Urothelium cell line (cell line): ENCODE results near the gene NR2F1-AS1.

Experiments
- DNase-seq: peaks from one replicate; pipeline ENCODE4 v3.0.0; 2011; ENCODE audit warnings: low spot score, mixed read lengths
- FAIRE-seq: peaks from 2 replicates; lab custom pipeline; 2011; peaks lifted over from hg19 to GRCh38; lab: Jason Lieb, UNC

Gene NR2F1-AS1

DNA sequence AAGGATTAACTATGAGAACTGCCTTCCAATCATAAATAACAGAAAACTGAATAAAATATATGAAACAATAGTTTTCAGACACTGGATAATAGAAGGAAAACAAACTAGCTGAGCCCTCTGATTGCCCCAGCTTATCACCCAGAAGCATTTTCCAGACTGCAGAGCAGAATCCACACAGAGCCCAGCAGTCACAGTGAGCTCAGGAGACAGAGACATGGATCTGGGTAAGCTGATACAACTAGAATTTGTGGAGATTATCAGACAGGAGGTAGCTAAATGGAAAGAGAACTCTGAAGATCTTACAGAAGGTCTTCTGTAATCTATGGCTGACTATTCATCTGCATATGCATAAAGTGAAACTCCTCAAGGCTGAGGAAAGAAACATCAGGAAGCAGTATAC is 128.8 kb downstream of the NR2F1-AS1 start:
- FAIRE-seq, result no peak

DNA sequence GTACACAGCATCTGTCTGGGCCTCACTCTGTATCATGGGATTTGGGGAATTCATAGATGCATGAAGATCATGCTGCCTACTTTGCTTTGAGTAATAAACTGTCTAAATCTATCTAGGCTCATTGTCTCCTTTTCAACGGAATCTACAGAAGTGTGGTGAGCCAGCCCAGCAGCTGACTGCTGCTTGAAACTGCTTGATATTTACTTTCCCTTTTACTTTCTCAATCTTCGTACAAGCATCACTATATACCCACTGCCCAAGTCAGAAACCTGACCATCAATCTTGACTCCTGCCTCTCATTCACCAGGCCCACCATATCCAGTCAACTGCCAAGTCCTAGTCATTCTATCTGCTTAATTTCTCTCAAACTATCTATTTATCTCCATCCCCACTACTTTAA is 142.9 kb downstream of the NR2F1-AS1 start:
- no peak for DNase-seq
- no peak for FAIRE-seq

More for the DNA sequence above, 128.8 kb downstream of the NR2F1-AS1 start:
- no peak for DNase-seq

DNA sequence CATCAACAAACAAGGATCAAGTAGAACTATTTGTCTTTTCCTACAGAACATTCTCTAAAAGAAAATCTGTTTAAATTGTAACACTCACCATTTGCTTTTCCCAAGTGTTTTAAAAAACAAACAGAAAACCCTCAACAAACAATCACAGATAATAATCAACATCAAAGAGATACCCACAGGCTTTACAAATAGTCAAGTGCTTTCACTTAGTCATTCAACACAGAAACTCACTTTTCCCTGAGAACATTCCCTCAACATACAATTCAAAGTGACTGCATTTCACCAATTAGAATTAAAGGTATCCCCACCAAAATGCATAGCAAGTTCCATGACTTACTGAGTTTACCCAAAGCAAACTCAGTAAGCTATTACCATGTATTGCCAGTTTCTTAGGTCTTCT is 144.9 kb downstream of the NR2F1-AS1 start:
- DNase-seq (no peak), FAIRE-seq (no peak)

DNA sequence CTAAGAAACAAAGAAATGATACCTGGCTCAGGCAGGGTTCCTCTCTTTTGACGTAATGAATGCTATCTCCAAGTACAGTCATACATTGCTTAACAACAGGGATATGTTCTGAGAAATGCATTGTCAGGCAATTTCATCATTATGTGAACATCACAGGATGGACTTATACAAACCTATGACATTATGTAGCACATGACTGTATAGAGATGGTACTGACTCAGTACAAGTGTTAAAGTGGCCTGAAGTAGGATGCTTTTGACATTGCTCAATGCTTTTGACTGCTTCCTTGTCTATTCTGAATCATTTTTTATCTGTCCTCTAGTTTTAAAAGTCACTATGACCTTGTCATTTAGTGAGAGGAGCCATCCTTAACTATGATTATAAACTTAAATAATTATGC is 147.6 kb downstream of the NR2F1-AS1 start:
- DNase-seq (no peak), FAIRE-seq (no peak)

DNA sequence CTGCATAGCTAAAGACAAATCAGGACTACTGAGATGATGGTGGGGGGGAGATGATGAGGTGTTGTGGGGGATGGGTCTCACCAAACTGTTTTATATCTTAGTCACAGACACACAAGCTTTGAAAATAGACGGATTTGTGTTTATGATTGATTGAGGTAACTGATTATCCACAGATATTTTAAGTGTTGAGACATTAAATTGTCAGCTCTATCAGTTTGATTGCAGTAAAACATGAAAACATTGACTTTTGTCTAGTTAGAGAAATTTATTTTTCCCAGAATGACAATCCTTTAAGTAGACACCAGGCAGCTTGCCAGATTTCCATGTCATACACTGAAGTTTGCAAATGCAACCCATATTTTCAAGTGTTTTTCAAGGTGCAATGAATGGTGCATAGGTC is 149.8 kb downstream of the NR2F1-AS1 start:
- DNase-seq (no peak), FAIRE-seq (no peak)

DNA sequence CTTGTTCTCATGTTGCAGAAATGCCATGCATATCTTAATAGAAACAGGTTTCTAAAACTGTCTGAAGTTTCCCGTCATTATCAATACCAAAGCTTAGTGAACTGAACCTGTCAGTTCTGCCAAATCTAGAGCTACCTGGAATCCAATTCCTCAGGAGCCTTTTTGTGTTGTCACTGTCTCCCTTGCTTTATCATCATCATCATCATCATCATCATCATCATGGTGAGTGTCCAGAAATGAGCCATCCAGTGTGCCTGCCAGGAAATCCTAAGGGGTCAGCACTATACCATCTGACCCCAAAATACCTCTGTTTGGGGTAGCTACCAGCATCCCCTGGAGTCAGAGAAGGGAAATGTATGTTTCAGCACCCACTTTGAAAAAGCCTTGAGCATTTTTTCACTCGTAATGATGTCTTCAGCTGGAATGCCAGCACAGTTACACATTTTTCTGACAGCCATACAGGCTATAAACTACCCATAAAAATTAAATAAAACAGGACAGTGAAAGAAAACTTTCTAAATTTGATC is 150.3 kb downstream of the NR2F1-AS1 start:
- FAIRE-seq (no peak), DNase-seq (no peak)

DNA sequence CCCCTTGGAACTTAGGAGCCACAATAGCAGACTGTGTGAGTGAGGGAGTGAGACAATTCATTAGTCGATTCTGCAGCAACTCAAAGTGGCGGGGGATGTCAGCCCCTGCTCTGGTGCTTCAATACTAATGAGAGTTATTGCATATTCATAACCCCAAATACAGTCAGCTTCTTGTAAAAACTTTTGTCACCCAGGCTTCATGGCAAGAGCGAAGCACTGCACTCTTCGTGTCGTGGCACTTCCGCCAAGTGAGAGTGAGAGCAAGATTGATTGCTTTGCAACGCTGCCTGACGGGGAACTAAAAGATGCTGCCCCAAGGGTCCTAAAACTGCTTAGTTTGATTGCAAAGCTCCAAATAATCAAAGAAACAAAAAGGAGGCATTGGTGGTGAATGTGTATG is 150.9 kb downstream of the NR2F1-AS1 start:
- DNase-seq (no peak), FAIRE-seq (no peak)

DNA sequence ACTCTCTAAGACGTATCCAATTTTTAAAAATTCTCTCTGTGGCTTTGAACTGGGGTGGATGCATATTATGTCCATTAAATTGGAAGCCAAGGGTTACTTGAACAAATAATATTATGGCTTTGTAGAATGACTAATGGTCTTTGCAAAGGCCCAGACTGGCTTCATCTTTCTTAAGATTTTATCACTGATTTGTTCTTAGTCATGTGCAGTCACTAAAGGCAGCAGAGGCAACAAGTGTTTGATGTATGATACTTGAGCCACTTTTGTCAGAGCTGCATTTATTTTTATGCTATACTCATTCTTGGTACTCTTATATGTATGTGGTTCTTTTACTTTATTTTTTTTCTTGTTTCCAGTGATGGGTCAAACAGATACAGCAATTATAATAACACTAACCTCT is 152.2 kb downstream of the NR2F1-AS1 start:
- FAIRE-seq (no peak), DNase-seq (no peak)

DNA sequence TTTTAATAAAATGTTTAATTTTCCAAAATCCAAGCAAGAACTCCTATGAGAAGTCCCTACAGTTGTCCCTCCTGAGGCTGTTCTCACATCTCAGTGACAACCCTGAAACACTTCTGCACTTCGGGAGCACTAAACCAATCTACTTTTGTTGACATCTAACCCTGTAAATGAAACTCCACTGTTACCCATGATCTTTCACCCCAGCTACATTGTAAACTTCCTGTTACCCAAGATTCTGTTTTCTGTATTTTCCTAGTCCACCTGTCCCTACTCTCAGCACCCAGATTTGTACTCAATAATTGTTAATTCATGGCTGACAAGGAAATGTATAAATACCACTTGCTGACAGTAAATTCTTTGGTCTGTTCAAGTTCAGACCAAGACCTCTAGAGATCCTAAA is 153.7 kb downstream of the NR2F1-AS1 start:
- FAIRE-seq (no peak), DNase-seq (no peak)

DNA sequence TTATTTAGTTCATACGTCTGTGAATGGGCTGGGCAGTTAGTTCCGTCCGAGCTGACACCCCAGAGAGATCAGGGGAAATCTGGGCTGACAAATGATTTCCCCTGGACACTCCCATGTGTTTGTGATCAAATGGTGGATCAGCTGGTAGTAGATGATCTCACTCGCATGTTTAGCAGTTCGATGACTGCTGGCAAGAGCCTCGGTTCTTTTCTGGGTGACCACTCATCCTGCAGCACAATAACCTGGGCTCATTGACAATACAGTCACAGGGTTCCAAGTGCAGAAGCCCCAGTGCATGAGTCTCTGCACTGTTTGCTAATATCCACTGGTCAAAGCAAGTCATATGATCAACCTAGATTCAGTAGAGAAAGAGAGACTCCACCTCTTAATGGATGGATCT is 155.9 kb downstream of the NR2F1-AS1 start:
- no peak for DNase-seq
- no peak for FAIRE-seq

DNA sequence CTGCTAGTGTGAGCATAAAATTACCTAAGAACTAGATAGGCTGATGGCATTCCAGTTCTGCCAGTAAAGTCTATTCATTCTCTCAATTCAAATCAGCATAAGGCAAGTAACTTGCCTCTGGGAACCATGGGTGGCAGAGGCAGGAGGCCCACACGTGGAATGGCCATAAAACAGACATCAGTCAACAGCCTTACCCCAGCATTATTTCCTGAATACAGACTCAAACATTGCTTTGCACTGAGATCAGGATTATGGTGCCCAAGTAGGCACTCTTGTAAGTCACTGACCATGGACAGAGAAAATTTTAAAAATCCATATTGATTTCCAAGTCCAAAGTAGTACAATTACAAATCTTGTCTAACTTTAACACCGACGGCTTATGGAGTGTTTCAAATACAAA is 157.7 kb downstream of the NR2F1-AS1 start:
- FAIRE-seq (no peak), DNase-seq (no peak)

DNA sequence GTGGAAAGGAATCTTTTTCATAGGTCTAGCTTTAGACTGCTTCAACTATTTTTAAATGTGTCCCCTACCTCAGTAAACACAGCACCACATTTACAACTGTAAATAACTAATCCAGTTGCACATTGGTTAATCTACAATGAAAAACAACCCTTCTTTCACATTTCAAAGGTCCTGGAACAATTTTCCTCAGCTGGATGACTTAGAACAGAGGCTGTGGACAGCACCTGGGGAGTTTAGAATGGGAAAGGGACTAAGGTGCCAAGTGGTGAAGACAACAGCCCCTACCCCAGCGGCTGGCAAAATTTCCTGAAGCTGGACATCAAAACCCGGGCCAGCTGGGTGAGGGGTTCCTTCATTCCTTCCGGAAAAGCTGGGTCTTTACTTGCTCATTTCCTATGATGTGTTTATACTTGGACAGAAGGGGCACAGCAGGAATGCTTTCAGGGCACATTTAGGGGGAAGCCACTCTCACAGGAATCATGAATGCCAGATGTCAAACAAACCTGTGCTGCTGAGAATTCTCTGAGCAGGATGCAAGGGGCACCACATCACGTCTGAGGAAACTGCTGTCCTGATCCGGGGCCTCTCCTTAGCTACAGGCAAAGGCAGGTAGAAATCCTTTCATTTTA is 158.3 kb downstream of the NR2F1-AS1 start:
- FAIRE-seq (no peak), DNase-seq (no peak)

DNA sequence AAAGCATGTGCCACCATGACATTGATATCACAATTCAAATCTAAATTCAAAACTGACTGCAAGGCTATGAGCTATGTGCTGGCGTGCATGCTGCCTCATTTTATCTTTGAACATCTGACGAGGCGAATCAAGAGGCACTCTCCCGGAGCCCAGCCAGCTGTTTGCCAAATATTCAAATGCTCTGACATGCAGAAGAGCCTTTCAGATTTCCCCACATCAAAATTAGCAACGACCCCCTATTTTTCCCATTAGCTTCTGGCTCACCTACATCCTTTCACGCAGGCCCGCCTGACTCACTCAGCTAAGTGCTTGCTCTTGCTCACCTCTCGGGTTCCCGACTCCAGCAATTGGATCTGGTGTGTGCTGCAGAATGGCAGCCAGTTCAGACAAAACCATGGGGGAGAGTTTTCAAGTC is 159.0 kb downstream of the NR2F1-AS1 start:
- DNase-seq (no peak), FAIRE-seq (no peak)

DNA sequence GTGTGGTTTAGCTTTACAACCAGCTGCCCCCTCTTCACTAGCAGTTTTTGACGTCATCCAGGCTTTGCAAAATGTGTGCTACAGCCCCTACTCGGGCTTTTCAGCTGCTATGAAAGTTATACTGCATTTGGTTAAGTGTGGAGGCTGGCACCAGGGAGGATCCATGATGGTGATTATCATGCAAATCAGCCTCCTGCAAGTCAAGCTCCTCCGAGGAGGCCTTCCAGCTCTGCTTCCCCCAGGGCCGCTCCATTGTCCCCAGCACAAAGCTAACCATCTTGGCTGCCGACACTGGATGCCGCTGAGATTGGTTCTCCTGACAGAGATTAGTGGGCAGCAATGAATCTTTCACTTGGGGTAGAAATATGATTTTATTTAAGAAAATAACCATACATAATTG is 159.6 kb downstream of the NR2F1-AS1 start:
- DNase-seq (no peak), FAIRE-seq (no peak)

DNA sequence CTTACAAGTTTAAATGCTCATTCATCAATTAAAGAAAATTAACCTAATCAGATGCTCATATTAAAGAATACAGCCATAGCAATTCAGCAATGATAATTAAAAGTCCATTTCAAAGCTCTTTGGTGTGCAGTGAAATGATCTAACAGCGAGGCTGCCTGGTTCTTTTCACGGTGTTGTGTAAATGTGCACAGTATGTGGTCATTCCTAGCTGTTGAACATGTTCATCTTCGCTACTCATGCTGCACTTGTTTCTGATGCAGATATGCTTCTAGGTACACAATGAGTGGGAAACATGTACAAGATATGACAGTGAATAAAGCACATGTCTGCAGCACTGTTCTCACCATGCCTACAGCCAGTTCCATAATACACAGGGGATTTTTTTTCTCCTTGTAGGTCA is 163.5 kb downstream of the NR2F1-AS1 start:
- DNase-seq (no peak), FAIRE-seq (no peak)

DNA sequence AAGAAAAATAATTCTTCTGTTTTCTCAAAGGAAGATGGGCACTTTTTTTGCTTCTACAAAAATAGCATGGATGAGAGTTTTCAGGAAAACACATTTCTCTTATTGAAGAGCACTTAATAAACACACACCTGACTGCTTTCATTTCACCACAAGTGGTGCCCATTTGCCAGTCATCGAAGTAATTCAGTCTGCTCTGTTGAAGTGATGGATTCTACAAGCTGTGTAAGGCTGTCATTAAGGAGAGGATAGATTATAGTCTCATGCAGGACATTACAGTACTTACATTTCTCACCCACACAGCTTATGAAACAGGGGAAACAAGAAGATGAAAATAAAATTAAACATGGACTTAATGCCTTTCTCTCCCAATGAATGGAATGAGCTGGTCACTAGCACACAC is 165.2 kb downstream of the NR2F1-AS1 start:
- no peak for DNase-seq
- no peak for FAIRE-seq

DNA sequence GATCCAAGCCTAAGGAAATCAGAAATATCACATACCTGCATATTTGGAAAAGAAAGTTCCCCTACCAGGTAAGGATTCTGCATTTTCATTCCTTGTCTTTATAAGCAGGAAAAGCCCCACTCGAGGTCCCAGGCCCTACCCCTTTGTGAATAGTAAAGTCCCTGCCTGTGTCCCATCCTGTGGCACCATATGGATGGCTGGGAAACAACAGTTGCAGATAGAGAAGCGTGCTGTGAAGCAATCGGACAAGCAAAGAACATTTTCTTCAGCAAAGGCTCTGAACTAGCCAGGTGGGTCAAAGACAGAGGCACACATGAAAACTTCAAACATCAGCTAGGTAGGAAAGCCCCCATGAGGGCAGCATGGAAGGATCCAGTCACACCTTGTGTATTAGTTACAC is 169.3 kb downstream of the NR2F1-AS1 start:
- FAIRE-seq, result no peak
- no peak for DNase-seq

DNA sequence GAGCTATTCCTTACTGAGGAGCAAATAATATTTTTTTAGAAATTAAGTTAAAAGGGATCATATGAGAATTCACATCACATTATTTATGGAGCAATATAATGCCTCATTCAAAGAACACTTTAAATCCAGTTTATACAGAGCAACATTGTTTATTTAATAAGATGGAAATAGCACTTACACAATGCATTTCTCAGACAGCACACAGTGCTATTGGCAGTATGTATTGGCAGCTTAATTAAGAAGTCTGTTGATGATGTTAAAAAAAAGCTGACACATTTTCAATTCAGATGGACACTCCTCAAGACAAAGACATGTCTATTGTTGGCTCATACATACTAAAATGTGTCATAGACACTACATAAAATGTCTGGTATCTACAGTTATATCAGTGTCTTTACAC is 171.3 kb downstream of the NR2F1-AS1 start:
- FAIRE-seq, result no peak

DNA sequence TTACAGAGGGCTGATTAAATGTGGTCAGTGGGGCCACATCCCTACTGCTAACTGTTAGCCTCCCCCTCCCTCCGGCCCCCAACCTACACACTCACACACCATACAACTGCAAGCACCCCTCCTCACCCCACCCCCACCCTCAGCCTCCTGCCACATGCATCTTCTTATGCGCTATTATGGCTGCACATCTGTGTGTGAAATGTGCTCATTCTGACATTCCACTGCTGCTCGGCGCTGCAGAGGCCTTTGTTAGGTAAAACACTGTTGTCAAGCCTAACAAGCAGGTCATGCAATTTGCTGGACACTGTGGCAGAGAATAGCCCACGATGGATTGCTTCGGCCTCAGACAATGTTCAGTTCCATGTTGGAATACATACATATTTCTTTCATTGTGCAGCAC is 173.6 kb downstream of the NR2F1-AS1 start:
- DNase-seq (no peak), FAIRE-seq (no peak)

More for the DNA sequence above, 171.3 kb downstream of the NR2F1-AS1 start:
- no peak for DNase-seq

DNA sequence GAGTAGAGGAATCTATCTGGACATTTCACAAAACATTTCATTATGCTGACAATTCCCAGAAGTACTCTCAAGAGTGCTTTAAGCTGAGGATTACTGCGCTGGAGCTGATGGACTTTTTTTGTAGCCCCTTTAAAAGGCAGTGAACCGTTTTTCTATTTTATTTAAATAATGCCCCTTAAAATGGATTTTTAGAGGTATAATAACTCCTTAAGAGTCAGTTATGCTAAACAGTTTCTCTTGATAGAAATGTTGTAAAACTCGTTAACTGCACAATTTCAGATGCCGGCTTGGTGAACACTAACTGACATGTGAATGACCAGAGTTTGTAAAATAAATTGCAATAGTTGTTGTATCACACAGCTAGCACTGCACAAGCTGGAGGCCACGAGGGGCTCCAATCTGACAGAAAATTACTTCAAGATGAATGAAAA is 174.0 kb downstream of the NR2F1-AS1 start:
- no peak for DNase-seq
- FAIRE-seq, result no peak

DNA sequence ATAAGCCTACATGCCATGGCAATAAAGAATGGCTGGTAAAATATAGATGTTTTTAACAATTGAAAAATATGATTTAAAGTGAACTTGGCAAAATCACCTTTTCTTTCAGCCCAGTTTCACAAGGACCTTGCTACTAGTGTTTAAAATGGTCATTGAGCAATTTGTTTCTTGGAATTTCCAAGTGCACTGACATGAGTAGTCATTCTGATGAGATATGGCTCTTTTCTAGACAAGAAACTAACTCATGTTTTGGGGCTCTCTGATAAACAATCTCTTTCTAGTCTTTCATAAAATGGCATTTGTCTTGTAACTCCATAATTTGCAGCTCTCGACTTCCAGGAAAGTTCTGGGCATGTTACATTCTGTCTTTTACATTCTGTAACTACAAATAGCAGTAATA is 176.8 kb downstream of the NR2F1-AS1 start:
- DNase-seq (no peak), FAIRE-seq (no peak)

DNA sequence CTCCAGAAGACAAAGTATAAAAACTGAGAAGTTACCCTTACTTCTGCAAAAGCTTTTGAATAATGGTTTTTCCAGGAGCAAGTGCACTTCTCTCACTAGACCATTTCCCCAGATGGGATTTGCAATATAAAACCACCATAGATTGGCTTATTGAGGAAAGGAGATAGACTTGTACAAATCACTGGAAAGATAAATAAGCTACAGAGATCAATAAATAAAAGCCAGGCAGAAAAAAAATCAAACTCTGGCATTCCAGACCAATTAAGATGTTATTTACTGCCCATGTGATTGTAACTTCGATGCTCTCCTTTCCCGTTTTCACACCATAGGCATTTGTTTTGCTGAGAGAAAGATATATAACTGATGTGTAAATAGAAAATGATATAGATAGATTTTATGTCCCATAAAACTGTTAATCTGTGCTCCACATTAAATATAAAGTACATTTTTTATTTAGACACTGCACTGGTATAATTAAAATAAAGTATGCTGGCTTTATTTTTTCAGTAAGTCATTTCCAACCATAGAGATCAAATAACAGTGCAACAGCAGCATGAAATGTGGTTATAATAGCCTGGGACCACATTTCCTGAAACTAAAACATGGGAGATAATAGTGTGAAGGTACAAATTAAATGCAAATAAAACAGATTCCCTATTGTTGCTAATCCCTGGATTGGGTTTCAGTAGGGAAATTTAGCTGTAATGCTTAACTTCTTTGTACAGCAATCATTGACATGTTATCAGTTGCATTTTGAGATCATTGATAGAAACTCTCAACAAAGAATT is 177.7 kb downstream of the NR2F1-AS1 start:
- FAIRE-seq (no peak), DNase-seq (no peak)
